RWPE1 (cell line): ENCODE data around the gene DNAJB8.

Source experiments
- CTCF ChIA-PET: fragments of 350-600 bp; sonication (Branson Sonifier 250); formaldehyde crosslinking; extraction: SDS; loops from one replicate; lab custom pipeline; 2021; lab: Yijun Ruan, JAX
- POLR2A ChIA-PET: fragments of 400-600 bp; formaldehyde crosslinking; extraction: SDS; loops from one replicate; lab custom pipeline; 2020; ENCODE audit warnings: antibody characterized with exemption; ENCODE audit not compliant: low non-redundant PET; lab: Yijun Ruan, JAX
- DNase-seq: peaks from one replicate; pipeline ENCODE4 v3.0.0; 2012; ENCODE audit warnings: low spot score
- H3K27ac ChIP-seq: fragments of 450-650 bp; 2 replicates; pipeline ENCODE4 v1.5.1; 2017
- CTCF ChIP-seq: fragments of 450-650 bp; conservative IDR thresholded peaks from 2 replicates; pipeline ENCODE4 v1.5.1; 2017; ENCODE audit warnings: low read depth, mild to moderate bottlenecking

DNAJB8 gene

GRCh38 chr3:128481438-128481942, 14.8 kb upstream of the DNAJB8 start:
- POLR2A ChIA-PET = no interaction called here
- H3K27ac ChIP-seq = no peak overlapping the region
- DNase-seq = no peak
- no peak for TF ChIP-seq CTCF
- CTCF ChIA-PET = interaction anchor here (0.6 to 0.7 kb wide), 3 partner anchors 85 to 488 kb away, joined by 3 read pairs; no protein-coding TSS in a partner anchor

- POLR2A ChIA-PET = no interaction called here
- CTCF ChIA-PET = interaction anchor here (0.7 kb wide), 1 partner anchor 489 kb away, joined by 3 read pairs; no protein-coding TSS in a partner anchor
- no peak for TF ChIP-seq CTCF
- no peak overlapping the region for H3K27ac ChIP-seq
- no peak for DNase-seq
Measured at GRCh38 chr3:128480717-128481437, 14.2 kb upstream of the DNAJB8 start.

GRCh38 chr3:128480278-128480677, 13.6 kb upstream of the DNAJB8 start:
- DNase-seq = no peak
- CTCF ChIA-PET = no interaction called here
- POLR2A ChIA-PET = no interaction called here
- H3K27ac ChIP-seq = no peak overlapping the region
- TF ChIP-seq CTCF = no peak

GRCh38 chr3:128479558-128480086, 12.9 kb upstream of the DNAJB8 start:
- DNase-seq = no peak
- ChIA-PET POLR2A (no interaction called here), CTCF (no interaction called here)
- no peak overlapping the region for H3K27ac ChIP-seq
- no peak for TF ChIP-seq CTCF

- no peak for DNase-seq
- TF ChIP-seq CTCF = no peak
- H3K27ac ChIP-seq = no peak overlapping the region
- CTCF ChIA-PET = no interaction called here
- POLR2A ChIA-PET = no interaction called here
Measured at GRCh38 chr3:128478576-128479506, 12.2 kb upstream of the DNAJB8 start.

GRCh38 chr3:128476659-128477058, 10.0 kb upstream of the DNAJB8 start:
- H3K27ac ChIP-seq = no peak overlapping the region
- DNase-seq = no peak
- CTCF ChIA-PET = interaction anchor here (0.5 kb wide), 1 partner anchor 142 kb away, joined by 3 read pairs; no protein-coding TSS in a partner anchor
- POLR2A ChIA-PET = no interaction called here
- TF ChIP-seq CTCF = no peak
